Sigmoid colon (tissue), 7 donors: ENCODE results near the gene UBL3. TPM values are rescaled to one million over a fixed set of nuclear protein-coding genes. Genes with fewer than 3 reads are reported as not detected.

Experiments
- DNase-seq: peaks from one replicate; pipeline ENCODE4 v3.0.0-alpha.2; 2019
- H3K27ac ChIP-seq, 4 donors: fragments of 200-600 bp; sonication (generic); one replicate each; pipeline ENCODE4 v1.5.1; 2016 to 2019; ENCODE audit warnings: mild to moderate bottlenecking in 1 of 4
- H3K27me3 ChIP-seq, 3 donors: fragments of 200-600 bp; sonication (generic); one replicate each; pipeline ENCODE4 v1.5.1; 2019; ENCODE audit warnings: mild to moderate bottlenecking in 1 of 3
- H3K36me3 ChIP-seq, 4 donors: fragments of 200-600 bp; sonication (generic); one replicate each; pipeline ENCODE4 v1.5.1; 2016 to 2019
- H3K4me1 ChIP-seq, 4 donors: fragments of 200-600 bp; sonication (generic); one replicate each; pipeline ENCODE4 v1.5.1; 2017 to 2019
- H3K4me3 ChIP-seq, 4 donors: fragments of 200-600 bp; sonication (generic); one replicate each; pipeline ENCODE4 v1.5.1; 2017 to 2019; ENCODE audit warnings: mild to moderate bottlenecking in 2 of 4, moderate library complexity in 1 of 4
- H3K9me3 ChIP-seq, 4 donors: fragments of 200-600 bp in 3 of 4; sonication (generic) in 3 of 4; one replicate each; pipeline versions ENCODE4 v1.5.1 to v1.6.1; 2013 to 2019
- CTCF ChIP-seq, 4 experiments: fragments of 450-650 bp in 3 of 4; fragments of 200-600 bp in 1 of 4; IDR thresholded peaks; one replicate each; pipeline ENCODE4 v1.5.1; 2016 to 2019; ENCODE audit warnings: antibody characterized with exemption in 4 of 4, mild to moderate bottlenecking in 3 of 4, moderate library complexity in 2 of 4
- EP300 ChIP-seq, 4 donors: sonication (generic); formaldehyde crosslinking; IDR thresholded peaks; one replicate each; pipeline ENCODE4 v1.6.1; 2017; ENCODE audit warnings: antibody characterized with exemption in 4 of 4
- POLR2A ChIP-seq, 2 donors: fragments of 450-650 bp; IDR thresholded peaks; one replicate each; pipeline ENCODE4 v1.6.1; 2016; ENCODE audit warnings: antibody characterized with exemption in 2 of 2, mild to moderate bottlenecking in 2 of 2, moderate library complexity in 2 of 2
- POLR2AphosphoS5 ChIP-seq, 4 donors: sonication (generic); formaldehyde crosslinking; IDR thresholded peaks; one replicate each; pipeline ENCODE4 v1.6.1; 2017; ENCODE audit warnings: antibody characterized with exemption in 4 of 4
- WGBS, 2 donors: extraction: QIAGEN DNeasy Blood & Tissue Kit; methylation state at CpG; one replicate each; pipeline ENCODE4 v1.1.7; 2013; 5-methylcytosine and 5-hydroxymethylcytosine counted together
- intact Hi-C: fragments of 100-400 bp; cut with DNase I; formaldehyde crosslinking; loops from one replicate; pipeline ENCODE4 v1.15.1; 2023
- polyA plus RNA-seq, 3 donors: library from polyadenylated mRNA; stranded (reverse); fragments of 200-250 nt; gene quantifications; one replicate each; pipeline ENCODE4 v1.2.3, GENCODE V29; 2013
- total RNA-seq, 4 donors: library from RNA; depleted of rRNA; stranded (reverse); fragments of >200 nt; gene quantifications; one replicate each; pipeline ENCODE4 v1.1.0, GENCODE V29; 2016
- donor health status: healthy with polysubstance abuse.
- donor health status: Bipolar disorder and iron deficiency.
- donor health status: healthy.

UBL3 gene
- total and polyA plus RNA-seq, 7 donors = 19.1 to 48.6 (median 41.1) TPM

GRCh38 chr13:29878101-29878500, 27.7 kb upstream of the UBL3 start:
- WGBS, 2 donors = 33 to 63% methylated on average over 2 of the region's 2 CpGs
- H3K4me1 ChIP-seq = no peaks in the 10 kb centered on the region
- DNase-seq = no peak
- H3K27me3 ChIP-seq = no peaks in the 10 kb centered on the region
- no peak for TF ChIP-seq CTCF (IDR thresholded peaks at IDR 0.05)
- no peak for TF ChIP-seq POLR2A (IDR thresholded peaks at IDR 0.05)
- no peak for TF ChIP-seq POLR2AphosphoS5 (IDR thresholded peaks at IDR 0.05)
- TF ChIP-seq EP300 (IDR thresholded peaks at IDR 0.05) = no peak
- H3K27ac ChIP-seq = no peak overlapping the region
- intact Hi-C loops = no loop called here
- H3K36me3 ChIP-seq = no peaks in the 10 kb centered on the region
- no peak overlapping the region for H3K4me3 ChIP-seq
- no peaks in the 10 kb centered on the region for H3K9me3 ChIP-seq

GRCh38 chr13:29877456-29878078, 27.1 kb upstream of the UBL3 start:
- DNase-seq = no peak
- H3K27ac ChIP-seq = no peak overlapping the region
- H3K36me3 ChIP-seq = no peaks in the 10 kb centered on the region
- TF ChIP-seq CTCF (IDR thresholded peaks at IDR 0.05) (no peak), POLR2A (IDR thresholded peaks at IDR 0.05) (no peak), POLR2AphosphoS5 (IDR thresholded peaks at IDR 0.05) (no peak), EP300 (IDR thresholded peaks at IDR 0.05) (no peak)
- intact Hi-C loops = no loop called here
- no peaks in the 10 kb centered on the region for H3K4me1 ChIP-seq
- no peaks in the 10 kb centered on the region for H3K9me3 ChIP-seq
- WGBS, 2 donors = 17 to 69% methylated on average over 6 of the region's 6 CpGs
- no peak overlapping the region for H3K4me3 ChIP-seq
- no peaks in the 10 kb centered on the region for H3K27me3 ChIP-seq

GRCh38 chr13:29875646-29876045, 25.2 kb upstream of the UBL3 start:
- H3K27me3 ChIP-seq = no peaks in the 10 kb centered on the region
- H3K9me3 ChIP-seq = no peaks in the 10 kb centered on the region
- 80 to 89% methylated on average over 3 of the region's 3 CpGs for WGBS, 2 donors
- H3K4me1 ChIP-seq = no peaks in the 10 kb centered on the region
- no peaks in the 10 kb centered on the region for H3K36me3 ChIP-seq
- no peak overlapping the region for H3K4me3 ChIP-seq
- intact Hi-C loops = no loop called here
- DNase-seq = no peak
- TF ChIP-seq EP300 (IDR thresholded peaks at IDR 0.05) = no peak
- no peak for TF ChIP-seq POLR2A (IDR thresholded peaks at IDR 0.05)
- no peak for TF ChIP-seq POLR2AphosphoS5 (IDR thresholded peaks at IDR 0.05)
- TF ChIP-seq CTCF (IDR thresholded peaks at IDR 0.05) = no peak
- no peak overlapping the region for H3K27ac ChIP-seq

GRCh38 chr13:29868581-29868980, 18.2 kb upstream of the UBL3 start:
- TF ChIP-seq EP300 (IDR thresholded peaks at IDR 0.05) = no peak
- TF ChIP-seq CTCF (IDR thresholded peaks at IDR 0.05) = no peak
- TF ChIP-seq POLR2A (IDR thresholded peaks at IDR 0.05) = no peak
- TF ChIP-seq POLR2AphosphoS5 (IDR thresholded peaks at IDR 0.05) = no peak
- no peaks in the 10 kb centered on the region for H3K9me3 ChIP-seq
- DNase-seq = no peak
- no peak overlapping the region for H3K4me3 ChIP-seq
- no peaks in the 10 kb centered on the region for H3K4me1 ChIP-seq
- 91 to 94% methylated on average over 7 of the region's 7 CpGs for WGBS, 2 donors
- H3K36me3 ChIP-seq = no peaks in the 10 kb centered on the region
- H3K27me3 ChIP-seq = no peaks in the 10 kb centered on the region
- intact Hi-C loops = no loop called here
- H3K27ac ChIP-seq = no peak overlapping the region

GRCh38 chr13:29865934-29866333, 15.5 kb upstream of the UBL3 start:
- Histone ChIP-seq H3K9me3 (no peaks in the 10 kb centered on the region), H3K27me3 (no peaks in the 10 kb centered on the region), H3K4me3 (no peak overlapping the region), H3K36me3 (no peaks in the 10 kb centered on the region), H3K27ac (no peak overlapping the region), H3K4me1 (no peaks in the 10 kb centered on the region)
- 38 to 70% methylated on average over 6 of the region's 6 CpGs for WGBS, 2 donors
- DNase-seq = no peak
- intact Hi-C loops = no loop called here
- TF ChIP-seq POLR2A (IDR thresholded peaks at IDR 0.05) (no peak), CTCF (IDR thresholded peaks at IDR 0.05) (no peak), POLR2AphosphoS5 (IDR thresholded peaks at IDR 0.05) (no peak), EP300 (IDR thresholded peaks at IDR 0.05) (no peak)
